K562 (cell line): Measurements from ENCODE around the gene CDK11A. TPM values are rescaled to one million over a fixed set of nuclear protein-coding genes. Genes with fewer than 3 reads are reported as not detected.
"Not testable (repeated sequence)": the region's sequence is repeated elsewhere in the genome, so short reads cannot be mapped to it uniquely, and the experiment has no call there.

ENCODE experiments used
- ATAC-seq: fragments of 200-7000 bp; cut with Tn5 transposase; 3 replicates; pipeline ENCODE4 v1.9.1; 2020; ENCODE audit warnings: moderate library complexity
- BruUV-seq: library from RNA; stranded (reverse); fragments of 400-500 nt; replicated peaks from 2 replicates; lab custom pipeline; 2021; lab: Mats Ljungman, UMichigan
- CTCF ChIA-PET: fragments of 300-600 bp; formaldehyde crosslinking; extraction: SDS; loops from one replicate; lab custom pipeline; 2021; ENCODE audit warnings: low intra/inter-chr PET ratio; lab: Yijun Ruan, JAX
- POLR2A ChIA-PET: fragments of 300-600, 350-650 bp; sonication (Branson Sonifier 250); formaldehyde crosslinking; extraction: SDS; loops from one replicate; lab custom pipeline; 2021; ENCODE audit warnings: antibody characterized with exemption, inconsistent platforms; lab: Yijun Ruan, JAX
- DNase-seq, 4 experiments: peaks; one replicate each; pipeline versions ENCODE4 v3.0.0 to v3.0.0-alpha.2; 2011 to 2018; ENCODE audit warnings: low spot score in 3 of 4, mixed read lengths in 3 of 4; ENCODE audit errors: extremely low read depth in 1 of 4
- FAIRE-seq: peaks from 2 replicates; lab custom pipeline; 2011; peaks lifted over from hg19 to GRCh38; lab: Jason Lieb, UNC
- H2AFZ ChIP-seq: 2 replicates; pipeline ENCODE4 v1.6.0; 2011; ENCODE audit warnings: low read depth, low read length, control low read depth, inconsistent platforms
- H3K27ac ChIP-seq: fragments of 200-600 bp; 3 replicates; pipeline ENCODE4 v1.8.0; 2011; ENCODE audit warnings: low read depth, mild to moderate bottlenecking, control low read depth, inconsistent platforms, low read length, moderate library complexity, mixed read lengths; ENCODE audit errors: extremely low read depth
- H3K27me3 ChIP-seq, 2 experiments: fragments of 300-600 bp in 1 of 2; 2 replicates in 1 of 2; 3 replicates in 1 of 2; pipeline versions ENCODE4 v1.6.0 to v1.8.0; 2011; ENCODE audit warnings: inconsistent platforms in 2 of 2, low read length in 2 of 2, mild to moderate bottlenecking in 1 of 2, mixed read lengths in 1 of 2, moderate library complexity in 1 of 2; ENCODE audit not compliant: control insufficient read depth in 2 of 2, insufficient read depth in 2 of 2
- H3K36me3 ChIP-seq: fragments of 300-600 bp; 3 replicates; pipeline ENCODE4 v1.8.0; 2011; ENCODE audit warnings: mild to moderate bottlenecking, low read length, inconsistent platforms; ENCODE audit not compliant: control insufficient read depth, insufficient read depth
- H3K4me1 ChIP-seq, 2 experiments: fragments of 200-600 bp in 1 of 2; replicated peaks in 1 of 2; 2 replicates in 1 of 2; 3 replicates in 1 of 2; pipeline versions ENCODE4 v1.5.1 to v1.8.0; 2011; ENCODE audit warnings: inconsistent platforms in 2 of 2, low read length in 2 of 2, mild to moderate bottlenecking in 1 of 2, mixed read lengths in 1 of 2, moderate library complexity in 1 of 2; ENCODE audit not compliant: control insufficient read depth in 2 of 2, insufficient read depth in 2 of 2
- H3K4me2 ChIP-seq: 2 replicates; pipeline ENCODE4 v1.6.1; 2011; ENCODE audit warnings: low read length, control low read depth, inconsistent platforms, mixed read lengths; ENCODE audit not compliant: insufficient read depth
- H3K4me3 ChIP-seq: fragments of 200-600 bp; sonication (generic), shearing (Covaris generic); 2 replicates; pipeline ENCODE4 v1.5.1; 2016; ENCODE audit warnings: control low read depth, inconsistent platforms
- H3K79me2 ChIP-seq: fragments of 200-600 bp; 3 replicates; pipeline ENCODE4 v1.8.0; 2011; ENCODE audit warnings: low read length, inconsistent platforms; ENCODE audit not compliant: control insufficient read depth, insufficient read depth
- H3K9ac ChIP-seq, 2 experiments: 2 replicates each; pipeline versions ENCODE4 v1.6.0 to v1.6.1; 2011; ENCODE audit warnings: low read depth in 2 of 2, low read length in 2 of 2, control low read depth in 1 of 2, inconsistent platforms in 1 of 2, mild to moderate bottlenecking in 1 of 2, mixed read lengths in 1 of 2; ENCODE audit not compliant: insufficient read depth in 1 of 2
- H3K9me1 ChIP-seq: one replicate; pipeline ENCODE4 v1.6.0; 2011; ENCODE audit warnings: inconsistent platforms, mild to moderate bottlenecking, low read length, moderate library complexity; ENCODE audit not compliant: control insufficient read depth, insufficient read depth
- H3K9me3 ChIP-seq: replicated peaks from 2 replicates; pipeline ENCODE4 v1.5.1; 2011; ENCODE audit warnings: low read depth, low read length, inconsistent platforms; ENCODE audit not compliant: control insufficient read depth, insufficient read depth
- H4K20me1 ChIP-seq: replicated peaks from 2 replicates; pipeline ENCODE4 v1.6.1; 2011; ENCODE audit warnings: low read length, inconsistent platforms, mixed read lengths; ENCODE audit not compliant: control insufficient read depth, insufficient read depth
- ATF7 ChIP-seq: fragments of 450-650 bp; IDR thresholded peaks from 2 replicates; pipeline ENCODE4 v1.7.1; 2014; ENCODE audit warnings: mild to moderate bottlenecking, moderate library complexity
- BCOR ChIP-seq: fragments of 450-650 bp; IDR thresholded peaks from 2 replicates; pipeline ENCODE4 v1.6.1; 2016
- EP400 ChIP-seq: fragments of 450-650 bp; IDR thresholded peaks from 2 replicates; pipeline ENCODE4 v1.6.1; 2017; ENCODE audit warnings: antibody characterized with exemption, mild to moderate bottlenecking, moderate library complexity
- FIP1L1 ChIP-seq: fragments of 200-400 bp; formaldehyde crosslinking; IDR thresholded peaks from 2 replicates; pipeline ENCODE4 v1.6.1; 2018; ENCODE audit warnings: mild to moderate bottlenecking, low read depth, low read length; ENCODE audit not compliant: poor library complexity, severe bottlenecking
- POLR2G ChIP-seq: fragments of 200-400 bp; formaldehyde crosslinking; IDR thresholded peaks from 2 replicates; pipeline ENCODE4 v1.6.1; 2017; ENCODE audit warnings: low read depth, mild to moderate bottlenecking, antibody characterized with exemption, low read length, moderate library complexity
- RB1 ChIP-seq: fragments of 450-650 bp; IDR thresholded peaks from 2 replicates; pipeline ENCODE4 v1.6.1; 2017; ENCODE audit warnings: low read depth, mild to moderate bottlenecking
- RBFOX2 ChIP-seq: fragments of 200-400 bp; formaldehyde crosslinking; IDR thresholded peaks from 2 replicates; pipeline ENCODE4 v1.6.1; 2017; ENCODE audit warnings: low read depth, mild to moderate bottlenecking, low read length, moderate library complexity
- RBM25 ChIP-seq: fragments of 200-400 bp; formaldehyde crosslinking; IDR thresholded peaks from 2 replicates; pipeline ENCODE4 v1.6.1; 2018; ENCODE audit warnings: low read length, low read depth, moderate library complexity; ENCODE audit not compliant: severe bottlenecking
- ZFX ChIP-seq: sonication (generic); formaldehyde crosslinking; IDR thresholded peaks from 2 replicates; pipeline ENCODE4 v1.8.0; 2022; ENCODE audit warnings: mild to moderate bottlenecking, missing genetic modification reagents, moderate library complexity
- WGBS: fragments of 100-300 bp; shearing (Covaris generic); methylation state at CpG from one replicate; pipeline ENCODE4 v1.1.6; 2016; ENCODE audit warnings: low coverage, mixed read lengths; ENCODE audit not compliant: insufficient coverage; ENCODE audit errors: missing lambda C conversion rate; 5-methylcytosine and 5-hydroxymethylcytosine counted together
- in situ Hi-C: fragments of 300-500 bp; cut with MboI; formaldehyde crosslinking; loops from 4 replicates; pipeline ENCODE4 v1.15.0; 2018; ENCODE audit warnings: inconsistent platforms, mixed read lengths
- intact Hi-C: fragments of 100-400 bp; cut with micrococcal nuclease; formaldehyde crosslinking; loops from 2 replicates; pipeline ENCODE4 v1.14.2; 2022
- polyA plus RNA-seq, 8 experiments: library from polyadenylated mRNA; depleted of rRNA in 4 of 8; stranded (reverse) in 5 of 8; unstranded in 3 of 8; fragments of >200 nt; fragmentation: Nextera tagmentation in 2 of 8; fragmentation: Illumina TruSeq in 1 of 8; extraction: Ambion mirVana in 2 of 8; extraction: Trizol in 1 of 8; gene quantifications; 2 replicates each; pipeline versions ENCODE4 v1.2.1 to v1.2.3, GENCODE V29; 2011 to 2014; ENCODE audit warnings: inconsistent platforms in 1 of 8, missing spikeins in 1 of 8
- total RNA-seq, 7 experiments: library from RNA; depleted of rRNA in 6 of 7; stranded (reverse); fragments of >200 nt in 6 of 7; fragmentation: Illumina TruSeq in 2 of 7; extraction: Trizol in 2 of 7; gene quantifications; 2 replicates each; pipeline versions ENCODE4 v1.2.1 to v1.2.3, GENCODE V29; 2011 to 2021; ENCODE audit warnings: low replicate concordance in 1 of 7
- TF ChIP-seq, protein P1 (sequence below): sonication (generic); formaldehyde crosslinking; IDR thresholded peaks from 2 replicates; pipeline ENCODE4 v1.8.1; 2023; ENCODE audit warnings: mild to moderate bottlenecking, missing genetic modification reagents, moderate library complexity
- TF ChIP-seq, protein P2 (sequence below), 2 experiments: fragments of 450-650 bp; conservative IDR thresholded peaks; 2 replicates each; pipeline ENCODE4 v1.6.1; 2017; ENCODE audit warnings: mild to moderate bottlenecking in 2 of 2, moderate library complexity in 2 of 2

Gene CDK11A
- total and polyA plus RNA-seq, 9 of the 15 experiments (the other 6 are each of a cell fraction or from before 2014, with no cell fraction given), result 4.5 to 71.0 (median 43.9) TPM

DNA sequence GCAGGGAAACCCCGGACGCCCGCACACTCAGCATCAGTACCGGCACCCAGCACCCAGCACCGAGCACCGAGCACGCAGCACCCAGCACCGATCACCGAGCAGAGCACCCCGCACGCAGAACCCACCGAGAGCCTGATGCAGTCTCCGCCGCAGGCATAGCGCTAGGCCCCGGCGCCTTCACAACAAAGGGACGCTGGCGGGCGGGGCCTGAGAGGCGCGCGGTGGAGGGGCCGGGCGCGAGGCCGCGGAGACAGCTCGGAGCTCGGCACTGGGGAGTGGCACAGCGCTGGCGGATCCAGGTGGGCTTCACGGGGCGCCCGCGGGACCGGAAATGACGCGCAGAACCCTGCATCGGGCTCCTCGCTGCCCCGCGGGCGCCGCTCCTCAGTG, 31.8 kb downstream of the CDK11A start (continued):
- TF ChIP-seq ZFX, result peak; percentile 89
- 0 out of 2 replicates have a peak, but pooled peaks have one; percentile 32 for TF ChIP-seq BCOR
- TF ChIP-seq EP400, result peak; percentile 21; the same call in 1 of the 2 replicates
- peak; percentile 17; the same call in 1 of the 2 replicates for TF ChIP-seq ATF7
- peak; percentile 63 for TF ChIP-seq RBM25
- peak; percentile 38 for TF ChIP-seq FIP1L1
- peak; percentile 69 for TF ChIP-seq POLR2G
- 0 out of 2 replicates have a peak, but pooled peaks have one; percentile 23 for TF ChIP-seq RB1
- TF ChIP-seq, protein P1, sequence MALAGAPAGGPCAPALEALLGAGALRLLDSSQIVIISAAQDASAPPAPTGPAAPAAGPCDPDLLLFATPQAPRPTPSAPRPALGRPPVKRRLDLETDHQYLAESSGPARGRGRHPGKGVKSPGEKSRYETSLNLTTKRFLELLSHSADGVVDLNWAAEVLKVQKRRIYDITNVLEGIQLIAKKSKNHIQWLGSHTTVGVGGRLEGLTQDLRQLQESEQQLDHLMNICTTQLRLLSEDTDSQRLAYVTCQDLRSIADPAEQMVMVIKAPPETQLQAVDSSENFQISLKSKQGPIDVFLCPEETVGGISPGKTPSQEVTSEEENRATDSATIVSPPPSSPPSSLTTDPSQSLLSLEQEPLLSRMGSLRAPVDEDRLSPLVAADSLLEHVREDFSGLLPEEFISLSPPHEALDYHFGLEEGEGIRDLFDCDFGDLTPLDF (CRISPR knock-in tag), result 0 out of 2 replicates have a peak, but pooled peaks have one; percentile 56
- TF ChIP-seq RBFOX2, result peak; percentile 63
- TF ChIP-seq, protein P2, sequence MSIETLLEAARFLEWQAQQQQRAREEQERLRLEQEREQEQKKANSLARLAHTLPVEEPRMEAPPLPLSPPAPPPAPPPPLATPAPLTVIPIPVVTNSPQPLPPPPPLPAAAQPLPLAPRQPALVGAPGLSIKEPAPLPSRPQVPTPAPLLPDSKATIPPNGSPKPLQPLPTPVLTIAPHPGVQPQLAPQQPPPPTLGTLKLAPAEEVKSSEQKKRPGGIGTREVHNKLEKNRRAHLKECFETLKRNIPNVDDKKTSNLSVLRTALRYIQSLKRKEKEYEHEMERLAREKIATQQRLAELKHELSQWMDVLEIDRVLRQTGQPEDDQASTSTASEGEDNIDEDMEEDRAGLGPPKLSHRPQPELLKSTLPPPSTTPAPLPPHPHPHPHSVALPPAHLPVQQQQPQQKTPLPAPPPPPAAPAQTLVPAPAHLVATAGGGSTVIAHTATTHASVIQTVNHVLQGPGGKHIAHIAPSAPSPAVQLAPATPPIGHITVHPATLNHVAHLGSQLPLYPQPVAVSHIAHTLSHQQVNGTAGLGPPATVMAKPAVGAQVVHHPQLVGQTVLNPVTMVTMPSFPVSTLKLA (conservative IDR thresholded peaks at IDR 0.05), result peak; percentile 20 to 59; a peak in 3 of 4 replicates

DNA sequence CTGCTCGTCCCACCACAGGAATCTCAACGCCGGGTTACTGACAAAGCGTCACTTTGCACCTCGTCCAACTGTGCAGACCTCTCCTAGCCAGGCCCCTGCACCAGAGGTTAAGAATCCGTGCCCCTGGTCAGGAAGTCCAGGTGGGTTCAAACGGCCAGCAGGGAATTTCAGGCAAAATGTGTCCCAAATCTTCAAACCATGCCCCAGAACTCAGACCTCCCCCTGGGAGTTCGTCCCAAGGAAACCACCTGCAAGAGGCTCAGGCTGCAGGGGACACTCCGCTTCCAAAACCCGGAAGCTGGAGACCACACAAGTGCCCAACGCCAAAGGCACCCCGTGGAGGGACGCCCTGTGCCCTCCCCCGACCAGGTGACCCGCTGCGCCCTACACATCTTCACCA, 32.7 kb downstream of the CDK11A start:
- BruUV-seq, intact Hi-C loops, DNase-seq, H3K9me3 ChIP-seq, CTCF ChIA-PET, H3K36me3 ChIP-seq, H3K27ac ChIP-seq, H2AFZ ChIP-seq, ATAC-seq, POLR2A ChIA-PET, H3K27me3 ChIP-seq, H3K9me1 ChIP-seq, in situ Hi-C loops, H4K20me1 ChIP-seq: not testable (repeated sequence)
- 11% methylated on average over 2 of the region's 16 CpGs for WGBS
- Histone ChIP-seq H3K4me2 (peak overlapping the region; percentile 63; the same call in 1 of the 2 replicates), H3K4me1 (peaks cover 0 to 20% of the 10 kb centered on the region in 2 experiments; a peak in 2 of 5 replicates), H3K79me2 (peaks cover 13% of the 10 kb centered on the region; the same call in 2 of the 3 replicates), H3K4me3 (peak overlapping the region; percentile 37), H3K9ac (peak overlapping the region; percentile 46 to 84; a peak in 3 of 4 replicates)
- FAIRE-seq, result peak; percentile 79

DNA sequence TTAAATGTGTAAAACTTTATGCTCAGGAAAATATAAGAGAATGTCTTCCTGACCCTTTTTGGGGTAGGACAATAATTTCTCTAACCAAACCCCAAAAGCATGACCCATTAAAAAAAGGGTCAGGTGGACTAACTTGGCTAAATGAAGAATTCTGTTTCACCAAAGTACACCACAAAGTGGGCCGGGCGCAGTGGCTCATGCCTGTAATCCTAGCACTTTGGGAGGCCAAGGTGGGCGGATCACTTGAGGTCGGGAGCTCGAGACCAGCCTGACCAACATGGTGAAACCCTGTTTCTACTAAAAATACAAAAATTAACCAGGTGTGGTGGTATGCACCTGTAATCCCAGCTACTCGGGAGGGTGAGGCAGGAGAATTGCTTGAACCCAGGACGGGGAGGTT, 34.6 kb downstream of the CDK11A start:
- BruUV-seq, H3K9me3 ChIP-seq, ATAC-seq, H3K9ac ChIP-seq, H4K20me1 ChIP-seq, POLR2A ChIA-PET, H3K4me2 ChIP-seq, H3K36me3 ChIP-seq, H3K4me3 ChIP-seq, H2AFZ ChIP-seq, H3K9me1 ChIP-seq, DNase-seq, CTCF ChIA-PET, H3K27me3 ChIP-seq, intact Hi-C loops, FAIRE-seq, H3K27ac ChIP-seq: not testable (repeated sequence)
- WGBS, result 97% methylated on average over 6 of the region's 7 CpGs
- Histone ChIP-seq H3K79me2 (peaks cover 22% of the 10 kb centered on the region), H3K4me1 (peaks cover 0 to 19% of the 10 kb centered on the region in 2 experiments; a peak in 3 of 5 replicates)
- in situ Hi-C loops, result loop anchor here (5.0 kb wide), 1 partner anchor 53 kb away; no protein-coding TSS in a partner anchor
